ENCODE measurements around the gene SOX21. TPM values are rescaled to one million over a fixed set of nuclear protein-coding genes. Genes with fewer than 3 reads are reported as not detected.
A peak's percentile ranks its signal among the peaks of the same experiment; 100 is the strongest.

Gene SOX21
- total and polyA plus RNA-seq, 2 of the 8 experiments (the other 6 are each of a cell fraction or from before 2014, with no cell fraction given): 3.9 TPM

DNA sequence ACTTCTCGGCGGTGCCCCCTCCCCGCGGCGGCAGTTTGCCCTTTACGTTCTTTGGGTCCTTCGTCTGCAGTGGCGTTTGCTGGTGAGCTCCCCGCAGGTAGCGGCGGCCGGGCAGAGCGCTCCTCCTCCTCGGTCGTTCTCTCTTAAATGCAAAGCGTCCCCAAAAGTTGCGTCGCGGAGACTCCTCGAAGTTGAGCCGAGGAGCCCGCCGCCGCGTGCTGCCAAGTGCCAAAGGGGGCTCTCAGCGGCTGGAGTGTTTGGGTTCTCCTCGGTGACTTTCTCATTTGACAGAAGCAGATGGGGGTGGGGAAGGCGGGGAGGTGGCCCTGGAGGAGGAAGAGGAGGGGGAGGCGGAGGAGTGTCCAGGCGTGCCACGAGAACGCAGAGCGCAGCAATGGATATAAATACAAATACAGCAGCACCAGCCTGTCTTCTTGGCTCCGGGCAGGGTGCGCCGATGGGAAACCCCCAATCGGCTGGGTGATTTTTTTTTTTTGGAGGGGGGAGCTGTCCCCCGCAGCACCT is at the start of gene SOX21 (continued):
- TF ChIP-seq, protein P1, sequence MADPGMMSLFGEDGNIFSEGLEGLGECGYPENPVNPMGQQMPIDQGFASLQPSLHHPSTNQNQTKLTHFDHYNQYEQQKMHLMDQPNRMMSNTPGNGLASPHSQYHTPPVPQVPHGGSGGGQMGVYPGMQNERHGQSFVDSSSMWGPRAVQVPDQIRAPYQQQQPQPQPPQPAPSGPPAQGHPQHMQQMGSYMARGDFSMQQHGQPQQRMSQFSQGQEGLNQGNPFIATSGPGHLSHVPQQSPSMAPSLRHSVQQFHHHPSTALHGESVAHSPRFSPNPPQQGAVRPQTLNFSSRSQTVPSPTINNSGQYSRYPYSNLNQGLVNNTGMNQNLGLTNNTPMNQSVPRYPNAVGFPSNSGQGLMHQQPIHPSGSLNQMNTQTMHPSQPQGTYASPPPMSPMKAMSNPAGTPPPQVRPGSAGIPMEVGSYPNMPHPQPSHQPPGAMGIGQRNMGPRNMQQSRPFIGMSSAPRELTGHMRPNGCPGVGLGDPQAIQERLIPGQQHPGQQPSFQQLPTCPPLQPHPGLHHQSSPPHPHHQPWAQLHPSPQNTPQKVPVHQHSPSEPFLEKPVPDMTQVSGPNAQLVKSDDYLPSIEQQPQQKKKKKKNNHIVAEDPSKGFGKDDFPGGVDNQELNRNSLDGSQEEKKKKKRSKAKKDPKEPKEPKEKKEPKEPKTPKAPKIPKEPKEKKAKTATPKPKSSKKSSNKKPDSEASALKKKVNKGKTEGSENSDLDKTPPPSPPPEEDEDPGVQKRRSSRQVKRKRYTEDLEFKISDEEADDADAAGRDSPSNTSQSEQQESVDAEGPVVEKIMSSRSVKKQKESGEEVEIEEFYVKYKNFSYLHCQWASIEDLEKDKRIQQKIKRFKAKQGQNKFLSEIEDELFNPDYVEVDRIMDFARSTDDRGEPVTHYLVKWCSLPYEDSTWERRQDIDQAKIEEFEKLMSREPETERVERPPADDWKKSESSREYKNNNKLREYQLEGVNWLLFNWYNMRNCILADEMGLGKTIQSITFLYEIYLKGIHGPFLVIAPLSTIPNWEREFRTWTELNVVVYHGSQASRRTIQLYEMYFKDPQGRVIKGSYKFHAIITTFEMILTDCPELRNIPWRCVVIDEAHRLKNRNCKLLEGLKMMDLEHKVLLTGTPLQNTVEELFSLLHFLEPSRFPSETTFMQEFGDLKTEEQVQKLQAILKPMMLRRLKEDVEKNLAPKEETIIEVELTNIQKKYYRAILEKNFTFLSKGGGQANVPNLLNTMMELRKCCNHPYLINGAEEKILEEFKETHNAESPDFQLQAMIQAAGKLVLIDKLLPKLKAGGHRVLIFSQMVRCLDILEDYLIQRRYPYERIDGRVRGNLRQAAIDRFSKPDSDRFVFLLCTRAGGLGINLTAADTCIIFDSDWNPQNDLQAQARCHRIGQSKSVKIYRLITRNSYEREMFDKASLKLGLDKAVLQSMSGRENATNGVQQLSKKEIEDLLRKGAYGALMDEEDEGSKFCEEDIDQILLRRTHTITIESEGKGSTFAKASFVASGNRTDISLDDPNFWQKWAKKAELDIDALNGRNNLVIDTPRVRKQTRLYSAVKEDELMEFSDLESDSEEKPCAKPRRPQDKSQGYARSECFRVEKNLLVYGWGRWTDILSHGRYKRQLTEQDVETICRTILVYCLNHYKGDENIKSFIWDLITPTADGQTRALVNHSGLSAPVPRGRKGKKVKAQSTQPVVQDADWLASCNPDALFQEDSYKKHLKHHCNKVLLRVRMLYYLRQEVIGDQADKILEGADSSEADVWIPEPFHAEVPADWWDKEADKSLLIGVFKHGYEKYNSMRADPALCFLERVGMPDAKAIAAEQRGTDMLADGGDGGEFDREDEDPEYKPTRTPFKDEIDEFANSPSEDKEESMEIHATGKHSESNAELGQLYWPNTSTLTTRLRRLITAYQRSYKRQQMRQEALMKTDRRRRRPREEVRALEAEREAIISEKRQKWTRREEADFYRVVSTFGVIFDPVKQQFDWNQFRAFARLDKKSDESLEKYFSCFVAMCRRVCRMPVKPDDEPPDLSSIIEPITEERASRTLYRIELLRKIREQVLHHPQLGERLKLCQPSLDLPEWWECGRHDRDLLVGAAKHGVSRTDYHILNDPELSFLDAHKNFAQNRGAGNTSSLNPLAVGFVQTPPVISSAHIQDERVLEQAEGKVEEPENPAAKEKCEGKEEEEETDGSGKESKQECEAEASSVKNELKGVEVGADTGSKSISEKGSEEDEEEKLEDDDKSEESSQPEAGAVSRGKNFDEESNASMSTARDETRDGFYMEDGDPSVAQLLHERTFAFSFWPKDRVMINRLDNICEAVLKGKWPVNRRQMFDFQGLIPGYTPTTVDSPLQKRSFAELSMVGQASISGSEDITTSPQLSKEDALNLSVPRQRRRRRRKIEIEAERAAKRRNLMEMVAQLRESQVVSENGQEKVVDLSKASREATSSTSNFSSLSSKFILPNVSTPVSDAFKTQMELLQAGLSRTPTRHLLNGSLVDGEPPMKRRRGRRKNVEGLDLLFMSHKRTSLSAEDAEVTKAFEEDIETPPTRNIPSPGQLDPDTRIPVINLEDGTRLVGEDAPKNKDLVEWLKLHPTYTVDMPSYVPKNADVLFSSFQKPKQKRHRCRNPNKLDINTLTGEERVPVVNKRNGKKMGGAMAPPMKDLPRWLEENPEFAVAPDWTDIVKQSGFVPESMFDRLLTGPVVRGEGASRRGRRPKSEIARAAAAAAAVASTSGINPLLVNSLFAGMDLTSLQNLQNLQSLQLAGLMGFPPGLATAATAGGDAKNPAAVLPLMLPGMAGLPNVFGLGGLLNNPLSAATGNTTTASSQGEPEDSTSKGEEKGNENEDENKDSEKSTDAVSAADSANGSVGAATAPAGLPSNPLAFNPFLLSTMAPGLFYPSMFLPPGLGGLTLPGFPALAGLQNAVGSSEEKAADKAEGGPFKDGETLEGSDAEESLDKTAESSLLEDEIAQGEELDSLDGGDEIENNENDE (IDR thresholded peaks at IDR 0.05; ENCODE audit: insufficient replicate concordance, low read length): no peak
- TF ChIP-seq HDAC2 (IDR thresholded peaks at IDR 0.05; ENCODE audit: borderline replicate concordance in 1 of 2, low read depth in 2 of 2, low read length in 2 of 2) (no peak), POLR2AphosphoS5 (IDR thresholded peaks at IDR 0.05; ENCODE audit: low read depth, low read length) (no peak), SUZ12 (IDR thresholded peaks at IDR 0.05; ENCODE audit: low read length) (peak; percentile 39; the same call in 1 of the 2 replicates), EZH2 (IDR thresholded peaks at IDR 0.05; ENCODE audit: low read depth, low read length, severe bottlenecking) (peak; percentile 64), NRF1 (IDR thresholded peaks at IDR 0.05; ENCODE audit: low read depth, low read length) (no peak), PHF8 (conservative IDR thresholded peaks at IDR 0.05; ENCODE audit: low read depth, low read length) (no peak), SIN3A (conservative IDR thresholded peaks at IDR 0.05 in 1 of 2, IDR thresholded peaks at IDR 0.05 in 1 of 2; ENCODE audit: low read depth in 1 of 2, low read length in 2 of 2) (peak in 1 of 2 experiments; percentile 20; a peak in 1 of 4 replicates), CHD2 (IDR thresholded peaks at IDR 0.05; ENCODE audit: low read length) (no peak)
- TF ChIP-seq, protein P2, sequence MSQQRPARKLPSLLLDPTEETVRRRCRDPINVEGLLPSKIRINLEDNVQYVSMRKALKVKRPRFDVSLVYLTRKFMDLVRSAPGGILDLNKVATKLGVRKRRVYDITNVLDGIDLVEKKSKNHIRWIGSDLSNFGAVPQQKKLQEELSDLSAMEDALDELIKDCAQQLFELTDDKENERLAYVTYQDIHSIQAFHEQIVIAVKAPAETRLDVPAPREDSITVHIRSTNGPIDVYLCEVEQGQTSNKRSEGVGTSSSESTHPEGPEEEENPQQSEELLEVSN (IDR thresholded peaks at IDR 0.05): peak; percentile 68
